ENCODE measurements around the gene FILIP1L. TPM values are rescaled to one million over a fixed set of nuclear protein-coding genes. Genes with fewer than 3 reads are reported as not detected.

FILIP1L gene
- total RNA-seq, 4 donors from 2014 or later, result 28.3 to 56.3 (median 43.2) TPM

DNA sequence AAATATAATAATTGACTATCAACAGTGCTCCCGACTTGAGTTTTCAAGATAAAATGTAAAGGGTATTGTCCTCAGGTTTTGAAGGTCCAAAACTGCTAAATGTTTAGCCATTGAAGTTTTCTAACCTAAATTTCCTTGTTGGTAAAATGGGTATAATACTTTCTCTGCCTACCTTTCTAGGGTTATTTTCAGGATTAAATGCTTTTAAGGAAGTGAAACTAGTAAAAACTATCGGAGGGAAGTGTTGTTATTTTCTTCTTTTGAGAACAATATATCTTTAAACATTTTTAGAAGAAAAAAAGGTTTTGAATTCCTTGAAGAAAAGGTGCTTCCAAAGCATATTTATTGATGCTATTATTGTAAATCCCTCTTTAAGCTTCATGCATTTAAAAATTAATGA lies 67.3 kb downstream of the FILIP1L start:
- TF ChIP-seq, protein P1, sequence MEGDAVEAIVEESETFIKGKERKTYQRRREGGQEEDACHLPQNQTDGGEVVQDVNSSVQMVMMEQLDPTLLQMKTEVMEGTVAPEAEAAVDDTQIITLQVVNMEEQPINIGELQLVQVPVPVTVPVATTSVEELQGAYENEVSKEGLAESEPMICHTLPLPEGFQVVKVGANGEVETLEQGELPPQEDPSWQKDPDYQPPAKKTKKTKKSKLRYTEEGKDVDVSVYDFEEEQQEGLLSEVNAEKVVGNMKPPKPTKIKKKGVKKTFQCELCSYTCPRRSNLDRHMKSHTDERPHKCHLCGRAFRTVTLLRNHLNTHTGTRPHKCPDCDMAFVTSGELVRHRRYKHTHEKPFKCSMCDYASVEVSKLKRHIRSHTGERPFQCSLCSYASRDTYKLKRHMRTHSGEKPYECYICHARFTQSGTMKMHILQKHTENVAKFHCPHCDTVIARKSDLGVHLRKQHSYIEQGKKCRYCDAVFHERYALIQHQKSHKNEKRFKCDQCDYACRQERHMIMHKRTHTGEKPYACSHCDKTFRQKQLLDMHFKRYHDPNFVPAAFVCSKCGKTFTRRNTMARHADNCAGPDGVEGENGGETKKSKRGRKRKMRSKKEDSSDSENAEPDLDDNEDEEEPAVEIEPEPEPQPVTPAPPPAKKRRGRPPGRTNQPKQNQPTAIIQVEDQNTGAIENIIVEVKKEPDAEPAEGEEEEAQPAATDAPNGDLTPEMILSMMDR (IDR thresholded peaks at IDR 0.05; ENCODE audit: low read depth), result no peak

- TF ChIP-seq, protein P1 (IDR thresholded peaks at IDR 0.05; ENCODE audit: low read depth), result no peak
Observed at GRCh38 chr3:100045696-100046095, 68.6 kb downstream of the FILIP1L start.

DNA sequence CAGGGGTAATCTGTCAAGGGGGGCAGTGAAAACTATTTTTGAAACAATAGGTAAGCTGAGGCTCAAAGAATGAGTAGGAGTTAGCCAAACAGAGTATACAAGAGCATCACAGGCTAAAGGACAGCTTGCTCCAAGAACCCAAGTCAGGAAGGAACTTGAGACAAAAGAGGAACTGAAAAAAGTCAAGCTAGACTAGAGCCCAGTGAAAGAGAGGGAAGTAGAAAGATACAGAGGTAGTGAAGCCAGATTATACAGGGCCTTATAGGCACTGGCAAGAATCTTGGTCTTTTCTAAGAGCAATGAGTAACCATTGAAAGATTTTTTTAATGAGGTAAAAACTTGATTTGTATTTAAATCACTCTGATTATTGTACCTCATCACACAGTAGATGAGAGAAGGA lies 69.9 kb downstream of the FILIP1L start:
- TF ChIP-seq, protein P1 (IDR thresholded peaks at IDR 0.05; ENCODE audit: low read depth), result no peak

DNA sequence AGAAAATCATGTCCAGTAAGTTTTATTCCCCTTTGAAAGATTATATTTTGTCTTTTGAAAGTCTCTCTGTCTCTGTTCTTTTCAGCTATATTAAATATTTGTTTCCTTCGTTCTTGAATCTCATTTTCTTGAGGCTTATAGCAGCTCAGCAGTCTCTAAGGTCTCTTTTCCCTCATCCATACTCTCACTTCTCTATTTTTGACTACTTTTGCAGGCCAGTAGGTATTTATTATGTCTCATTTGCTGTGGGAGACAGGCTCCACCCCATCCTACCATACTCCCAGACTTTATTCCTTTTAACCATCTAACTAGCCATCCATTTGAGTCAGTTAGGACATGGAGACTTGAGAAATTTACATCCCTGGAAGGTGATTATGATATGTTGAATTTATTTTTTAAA lies 71.0 kb downstream of the FILIP1L start:
- TF ChIP-seq, protein P1 (IDR thresholded peaks at IDR 0.05; ENCODE audit: low read depth), result no peak

GRCh38 chr3:100042166-100042981 lies 71.9 kb downstream of the FILIP1L start:
- TF ChIP-seq, protein P1 (IDR thresholded peaks at IDR 0.05; ENCODE audit: low read depth), result no peak

DNA sequence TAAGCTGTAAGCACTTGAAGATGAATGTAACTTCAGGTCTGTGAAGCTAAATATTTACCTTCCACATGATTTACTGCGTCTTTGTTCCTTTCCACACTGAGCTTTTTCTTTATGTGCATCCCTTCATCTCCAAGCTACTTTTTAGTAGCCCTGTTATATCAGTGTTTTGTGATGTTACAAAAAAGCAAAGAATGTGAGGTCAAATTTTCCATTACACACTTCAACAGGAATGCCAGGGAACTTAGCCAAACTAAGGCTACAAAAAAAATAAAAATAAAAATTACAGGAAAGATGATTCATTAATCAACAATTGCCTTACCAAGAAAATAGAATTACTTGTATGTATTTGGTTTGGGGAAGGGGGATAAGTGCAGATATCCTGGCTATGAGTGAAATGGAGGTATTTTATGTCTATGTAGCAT lies 73.0 kb downstream of the FILIP1L start:
- TF ChIP-seq, protein P1 (IDR thresholded peaks at IDR 0.05; ENCODE audit: low read depth), result no peak

- TF ChIP-seq, protein P1 (IDR thresholded peaks at IDR 0.05; ENCODE audit: low read depth), result no peak
Observed at GRCh38 chr3:100040451-100041225, 73.7 kb downstream of the FILIP1L start.

Data from subcutaneous adipose tissue (tissue), 4 donors.